Endothelial cell of umbilical vein (primary cell): ENCODE data around the gene C11orf21. TPM values are rescaled to one million over a fixed set of nuclear protein-coding genes. Genes with fewer than 3 reads are reported as not detected.

ENCODE experiments used
- BruUV-seq: library from RNA; stranded (reverse); fragments of 400-500 nt; replicated peaks from 2 replicates; lab custom pipeline; 2021; lab: Mats Ljungman, UMichigan
- CTCF ChIA-PET: fragments of 300-600, 350-600 bp; sonication (Branson Sonifier 250); formaldehyde crosslinking; loops from one replicate; lab custom pipeline; 2021; ENCODE audit warnings: antibody characterized with exemption, inconsistent platforms; lab: Charles Lee
- POLR2A ChIA-PET: fragments of 300-600, 350-600 bp; sonication (Branson Sonifier 250); formaldehyde crosslinking; loops from one replicate; lab custom pipeline; 2021; ENCODE audit warnings: antibody characterized with exemption, inconsistent platforms; lab: Charles Lee
- DNase-seq: peaks from one replicate; pipeline ENCODE4 v3.0.0-alpha.2; 2011; ENCODE audit warnings: low read depth, low spot score
- FAIRE-seq: peaks from 2 replicates; lab custom pipeline; 2011; peaks lifted over from hg19 to GRCh38; lab: Jason Lieb, UNC
- H2AFZ ChIP-seq: 2 replicates; pipeline ENCODE4 v1.6.0; 2012; ENCODE audit warnings: low read depth, low read length, control low read depth, inconsistent platforms
- H3K27ac ChIP-seq: 2 replicates; pipeline ENCODE4 v1.5.1; 2011; ENCODE audit warnings: low read depth, mild to moderate bottlenecking, control low read depth, low read length, moderate library complexity; ENCODE audit not compliant: insufficient read depth
- H3K27me3 ChIP-seq, 2 experiments: 2 replicates each; pipeline versions ENCODE4 v1.6.0 to v1.6.1; 2011; ENCODE audit warnings: low read length in 2 of 2, mixed read lengths in 1 of 2; ENCODE audit not compliant: control insufficient read depth in 2 of 2, insufficient read depth in 2 of 2
- H3K36me3 ChIP-seq, 2 experiments: 2 replicates in 1 of 2; 3 replicates in 1 of 2; pipeline ENCODE4 v1.5.1; 2011; ENCODE audit warnings: low read length in 2 of 2, mild to moderate bottlenecking in 1 of 2, moderate library complexity in 1 of 2; ENCODE audit not compliant: control insufficient read depth in 2 of 2, insufficient read depth in 2 of 2; ENCODE audit errors: extremely low read depth in 1 of 2
- H3K4me1 ChIP-seq: 3 replicates; pipeline ENCODE4 v1.5.1; 2011; ENCODE audit warnings: mild to moderate bottlenecking, low read length; ENCODE audit not compliant: control insufficient read depth, insufficient read depth; ENCODE audit errors: extremely low read depth
- H3K4me2 ChIP-seq: 2 replicates; pipeline ENCODE4 v1.6.1; 2011; ENCODE audit warnings: low read length, control low read depth, mixed read lengths; ENCODE audit not compliant: insufficient read depth
- H3K4me3 ChIP-seq, 3 experiments: fragments of 200-600 bp in 1 of 3; sonication (generic), shearing (Covaris generic) in 1 of 3; replicated peaks in 1 of 3; 2 replicates each; pipeline ENCODE4 v1.5.1; 2011 to 2016; ENCODE audit warnings: control low read depth in 3 of 3, low read length in 3 of 3, mild to moderate bottlenecking in 2 of 3, inconsistent platforms in 1 of 3, low read depth in 1 of 3, moderate library complexity in 1 of 3; ENCODE audit not compliant: insufficient read depth in 1 of 3
- H3K79me2 ChIP-seq: 2 replicates; pipeline ENCODE4 v1.6.0; 2012; ENCODE audit warnings: low read length, inconsistent platforms; ENCODE audit not compliant: control insufficient read depth, insufficient read depth
- H3K9ac ChIP-seq: replicated peaks from 2 replicates; pipeline ENCODE3; 2011; ENCODE audit warnings: low read length, control low read depth; ENCODE audit not compliant: insufficient read depth; ENCODE audit errors: extremely low read depth
- H3K9me1 ChIP-seq: replicated peaks from 3 replicates; pipeline ENCODE4 v1.6.0; 2011; ENCODE audit warnings: mild to moderate bottlenecking, low read length; ENCODE audit not compliant: control insufficient read depth, insufficient read depth; ENCODE audit errors: extremely low read depth
- H3K9me3 ChIP-seq: replicated peaks from 2 replicates; pipeline ENCODE4 v1.5.1; 2012; ENCODE audit warnings: low read length, inconsistent platforms; ENCODE audit not compliant: control insufficient read depth, insufficient read depth
- H4K20me1 ChIP-seq: replicated peaks from 2 replicates; pipeline ENCODE3; 2011; ENCODE audit warnings: mild to moderate bottlenecking, low read length; ENCODE audit not compliant: control insufficient read depth, insufficient read depth; ENCODE audit errors: extremely low read depth
- EZH2 ChIP-seq: IDR thresholded peaks from 2 replicates; pipeline ENCODE4 v1.6.1; 2012; ENCODE audit warnings: borderline replicate concordance, low read depth, mild to moderate bottlenecking, moderate library complexity, low read length, inconsistent platforms; ENCODE audit not compliant: severe bottlenecking
- FOS ChIP-seq: IDR thresholded peaks from 2 replicates; pipeline ENCODE4 v1.6.1; 2011; ENCODE audit warnings: mild to moderate bottlenecking, low read length, moderate library complexity, borderline replicate concordance; ENCODE audit not compliant: insufficient read depth
- GATA2 ChIP-seq: IDR thresholded peaks from 2 replicates; pipeline ENCODE4 v1.7.0; 2011; ENCODE audit warnings: low read depth, mild to moderate bottlenecking, moderate library complexity, mixed read lengths, low read length; ENCODE audit not compliant: insufficient read length, insufficient read depth
- JUN ChIP-seq: IDR thresholded peaks from 2 replicates; pipeline ENCODE4 v1.6.1; 2011; ENCODE audit warnings: borderline replicate concordance, low read depth; ENCODE audit not compliant: insufficient read length, insufficient read depth
- MYC ChIP-seq: IDR thresholded peaks from one replicate; pipeline ENCODE4 v1.6.1; 2011; ENCODE audit warnings: mild to moderate bottlenecking, low read depth, low read length
- POLR2A ChIP-seq: IDR thresholded peaks from 2 replicates; pipeline ENCODE4 v1.6.1; 2012; ENCODE audit warnings: low read depth, mild to moderate bottlenecking, control low read depth, low read length
- POLR2AphosphoS5 ChIP-seq: IDR thresholded peaks from 2 replicates; pipeline ENCODE4 v1.6.1; 2012; ENCODE audit warnings: low read depth, mild to moderate bottlenecking, control low read depth, low read length, moderate library complexity; ENCODE audit not compliant: insufficient read depth
- dilution Hi-C: fragments of 300-500 bp; cut with MboI; formaldehyde crosslinking; loops from one replicate; pipeline ENCODE4 v1.15.0; 2019; ENCODE audit warnings: low sequenced_read_pairs; ENCODE audit not compliant: extremely low pct_ligation_motif_present
- intact Hi-C: fragments of 100-400 bp; cut with micrococcal nuclease; formaldehyde crosslinking; loops from one replicate; pipeline ENCODE4 v1.10.0; 2022
- polyA plus RNA-seq, 4 experiments: library from polyadenylated mRNA; depleted of rRNA in 3 of 4; stranded (reverse) in 3 of 4; unstranded in 1 of 4; fragments of >200 nt; gene quantifications; 2 replicates each; pipeline versions ENCODE4 v1.2.1 to v1.2.3, GENCODE V29; 2011 to 2012; ENCODE audit warnings: missing spikeins in 1 of 4
- total RNA-seq: library from RNA; stranded (reverse); gene quantifications from 2 replicates; pipeline ENCODE4 v1.2.3, GENCODE V29; 2021
- TF ChIP-seq, protein P1 (sequence below), 2 donors: IDR thresholded peaks; 1 replicate in 1 of 2; 2 replicates in 1 of 2; pipeline ENCODE4 v1.5.1; 2011; ENCODE audit warnings: low read length in 2 of 2, mild to moderate bottlenecking in 2 of 2, moderate library complexity in 2 of 2, control low read depth in 1 of 2, inconsistent platforms in 1 of 2, low read depth in 1 of 2; ENCODE audit not compliant: insufficient read depth in 1 of 2; ENCODE audit errors: extremely low read depth in 1 of 2
- TF ChIP-seq, protein P2 (sequence below): IDR thresholded peaks from 2 replicates; pipeline ENCODE4 v1.6.1; 2011; ENCODE audit not compliant: insufficient read depth, insufficient read length

Gene C11orf21
- total and polyA plus RNA-seq, 2 donors (not counting 3 experiments of a cell fraction or from before 2014, with no cell fraction given), result not detected

DNA sequence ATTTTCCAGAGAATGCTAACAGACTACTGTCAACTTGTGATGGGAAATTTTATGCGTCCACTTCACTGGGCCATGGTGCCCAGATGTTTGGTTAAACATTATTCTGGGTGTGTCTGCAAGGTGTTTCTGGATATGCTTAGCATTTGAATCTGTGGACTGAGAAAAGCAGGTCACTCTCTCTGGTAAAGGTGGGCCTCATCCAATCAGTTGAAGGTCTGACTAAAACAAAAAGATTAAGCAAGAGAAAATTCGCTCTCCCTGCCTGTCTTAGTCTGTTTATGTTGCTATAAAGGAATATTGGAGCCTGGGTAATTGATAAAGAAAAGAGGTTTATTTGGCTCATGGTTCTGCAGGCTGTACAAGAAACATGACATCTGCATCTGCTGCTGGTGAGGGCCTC, 43.3 kb upstream of the C11orf21 start:
- dilution Hi-C loops, result no loop called here

More for the DNA sequence above, 43.3 kb upstream of the C11orf21 start:
- TF ChIP-seq, protein P1, sequence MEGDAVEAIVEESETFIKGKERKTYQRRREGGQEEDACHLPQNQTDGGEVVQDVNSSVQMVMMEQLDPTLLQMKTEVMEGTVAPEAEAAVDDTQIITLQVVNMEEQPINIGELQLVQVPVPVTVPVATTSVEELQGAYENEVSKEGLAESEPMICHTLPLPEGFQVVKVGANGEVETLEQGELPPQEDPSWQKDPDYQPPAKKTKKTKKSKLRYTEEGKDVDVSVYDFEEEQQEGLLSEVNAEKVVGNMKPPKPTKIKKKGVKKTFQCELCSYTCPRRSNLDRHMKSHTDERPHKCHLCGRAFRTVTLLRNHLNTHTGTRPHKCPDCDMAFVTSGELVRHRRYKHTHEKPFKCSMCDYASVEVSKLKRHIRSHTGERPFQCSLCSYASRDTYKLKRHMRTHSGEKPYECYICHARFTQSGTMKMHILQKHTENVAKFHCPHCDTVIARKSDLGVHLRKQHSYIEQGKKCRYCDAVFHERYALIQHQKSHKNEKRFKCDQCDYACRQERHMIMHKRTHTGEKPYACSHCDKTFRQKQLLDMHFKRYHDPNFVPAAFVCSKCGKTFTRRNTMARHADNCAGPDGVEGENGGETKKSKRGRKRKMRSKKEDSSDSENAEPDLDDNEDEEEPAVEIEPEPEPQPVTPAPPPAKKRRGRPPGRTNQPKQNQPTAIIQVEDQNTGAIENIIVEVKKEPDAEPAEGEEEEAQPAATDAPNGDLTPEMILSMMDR (IDR thresholded peaks at IDR 0.05; ENCODE audit: extremely low read depth in 1 of 2, insufficient read depth in 1 of 2, low read depth in 1 of 2, low read length in 2 of 2), result no peak
- TF ChIP-seq, protein P2, sequence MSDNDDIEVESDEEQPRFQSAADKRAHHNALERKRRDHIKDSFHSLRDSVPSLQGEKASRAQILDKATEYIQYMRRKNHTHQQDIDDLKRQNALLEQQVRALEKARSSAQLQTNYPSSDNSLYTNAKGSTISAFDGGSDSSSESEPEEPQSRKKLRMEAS, result no peak
- TF ChIP-seq POLR2AphosphoS5 (no peak), MYC (no peak), JUN (no peak), GATA2 (no peak), EZH2 (no peak), POLR2A (no peak), FOS (no peak)
- Histone ChIP-seq H3K9ac (no peak overlapping the region), H3K79me2 (no peaks in the 10 kb centered on the region), H2AFZ (no peak overlapping the region), H3K9me1 (no peaks in the 10 kb centered on the region), H3K4me1 (no peaks in the 10 kb centered on the region), H3K27ac (no peak overlapping the region), H3K36me3 (no peaks in the 10 kb centered on the region), H3K27me3 (peaks cover 0 to 3% of the 10 kb centered on the region in 2 experiments), H3K4me3 (no peak overlapping the region), H3K9me3 (no peaks in the 10 kb centered on the region), H4K20me1 (no peaks in the 10 kb centered on the region), H3K4me2 (no peak overlapping the region)
- no TSS peak for BruUV-seq
- ChIA-PET POLR2A (no interaction called here), CTCF (interaction anchor here (1.4 kb wide), 1 partner anchor 40 kb away, joined by 4 read pairs; no protein-coding TSS in a partner anchor)
- DNase-seq, result no peak
- FAIRE-seq, result no peak
- intact Hi-C loops, result no loop called here
